Prostate gland (tissue), 2 donors: ENCODE measurements around the gene CBX2. TPM values are rescaled to one million over a fixed set of nuclear protein-coding genes. Genes with fewer than 3 reads are reported as not detected.

ENCODE experiments used
- DNase-seq: peaks from one replicate; pipeline ENCODE4 v3.0.0-alpha.2; 2019; ENCODE audit warnings: low spot score
- H3K27ac ChIP-seq, 2 donors: fragments of 200-600 bp; sonication (generic); 2 replicates each; pipeline ENCODE4 v1.5.1; 2017 to 2019
- H3K27me3 ChIP-seq: fragments of 200-600 bp; sonication (generic); replicated peaks from 2 replicates; pipeline ENCODE4 v1.5.1; 2019; ENCODE audit not compliant: insufficient read depth
- H3K36me3 ChIP-seq, 2 donors: fragments of 200-600 bp; sonication (generic); 1 replicate in 1 of 2; 2 replicates in 1 of 2; pipeline versions ENCODE4 v1.5.1 to v1.8.1; 2017 to 2019
- H3K4me1 ChIP-seq: fragments of 200-600 bp; sonication (generic); replicated peaks from 2 replicates; pipeline ENCODE4 v1.5.1; 2019
- H3K4me3 ChIP-seq, 2 donors: fragments of 200-600 bp; sonication (generic); 2 replicates each; pipeline ENCODE4 v1.5.1; 2017 to 2019
- H3K9me3 ChIP-seq: fragments of 200-600 bp; sonication (generic); 2 replicates; pipeline ENCODE4 v1.5.1; 2017
- CTCF ChIP-seq, 4 experiments: fragments of 200-600 bp in 2 of 4; fragments of 450-650 bp in 2 of 4; sonication (generic) in 2 of 4; IDR thresholded peaks; 1 replicate in 3 of 4; 2 replicates in 1 of 4; pipeline ENCODE4 v1.5.1; 2016 to 2019; ENCODE audit warnings: antibody characterized with exemption in 4 of 4, mild to moderate bottlenecking in 2 of 4, moderate library complexity in 2 of 4
- POLR2A ChIP-seq: fragments of 450-650 bp; IDR thresholded peaks from one replicate; pipeline ENCODE4 v1.6.1; 2016; ENCODE audit warnings: antibody characterized with exemption, mild to moderate bottlenecking
- POLR2AphosphoS5 ChIP-seq: sonication (generic); formaldehyde crosslinking; IDR thresholded peaks from one replicate; pipeline ENCODE4 v1.6.1; 2017; ENCODE audit warnings: antibody characterized with exemption
- WGBS: methylation state at CpG from one replicate; pipeline ENCODE4 v1.1.5; 2018; 5-methylcytosine and 5-hydroxymethylcytosine counted together
- intact Hi-C: fragments of 100-400 bp; cut with DNase I; formaldehyde crosslinking; loops from one replicate; pipeline ENCODE4 v1.14.2; 2022
- total RNA-seq, 2 donors: library from RNA; depleted of rRNA; stranded (reverse); fragments of >200 nt; gene quantifications; one replicate each; pipeline ENCODE4 v1.1.0, GENCODE V29; 2016

Gene CBX2
- total RNA-seq, 2 donors from 2014 or later, result 2.0 to 17.0 TPM

- H3K36me3 ChIP-seq, result no peaks in the 10 kb centered on the region
- H3K27me3 ChIP-seq, result peaks cover 2% of the 10 kb centered on the region
- WGBS, result 75% methylated on average over 14 of the region's 14 CpGs
- H3K4me1 ChIP-seq, result peaks cover 8% of the 10 kb centered on the region
- TF ChIP-seq POLR2AphosphoS5 (no peak), CTCF (IDR thresholded peaks at IDR 0.05) (no peak), POLR2A (no peak)
- intact Hi-C loops, result no loop called here
- no peaks in the 10 kb centered on the region for H3K9me3 ChIP-seq
- no peak for DNase-seq
- H3K4me3 ChIP-seq, result no peak overlapping the region
- H3K27ac ChIP-seq, result no peak overlapping the region
Observed at GRCh38 chr17:79738643-79739042, 39.3 kb upstream of the CBX2 start.

GRCh38 chr17:79739148-79740062, 38.5 kb upstream of the CBX2 start:
- DNase-seq, result peak; percentile 35
- no peaks in the 10 kb centered on the region for H3K9me3 ChIP-seq
- peaks cover 8% of the 10 kb centered on the region for H3K4me1 ChIP-seq
- intact Hi-C loops, result loop anchor here (10.0 kb wide), 1 partner anchor 175 kb away; no protein-coding TSS in a partner anchor
- no peaks in the 10 kb centered on the region for H3K36me3 ChIP-seq
- WGBS, result 73% methylated on average over 28 of the region's 28 CpGs
- no peak overlapping the region for H3K27ac ChIP-seq
- TF ChIP-seq POLR2AphosphoS5, result no peak
- no peak for TF ChIP-seq CTCF (IDR thresholded peaks at IDR 0.05)
- no peak for TF ChIP-seq POLR2A
- H3K27me3 ChIP-seq, result peaks cover 2% of the 10 kb centered on the region
- H3K4me3 ChIP-seq, result no peak overlapping the region

GRCh38 chr17:79740413-79740812, 37.5 kb upstream of the CBX2 start:
- H3K36me3 ChIP-seq, result no peaks in the 10 kb centered on the region
- no peak overlapping the region for H3K4me3 ChIP-seq
- WGBS, result 72% methylated on average over 8 of the region's 8 CpGs
- peaks cover 2% of the 10 kb centered on the region for H3K27me3 ChIP-seq
- DNase-seq, result no peak
- peaks cover 8% of the 10 kb centered on the region for H3K4me1 ChIP-seq
- no peak for TF ChIP-seq POLR2A
- no peak for TF ChIP-seq POLR2AphosphoS5
- no peak for TF ChIP-seq CTCF (IDR thresholded peaks at IDR 0.05)
- intact Hi-C loops, result loop anchor here (10.0 kb wide), 1 partner anchor 174 kb away; no protein-coding TSS in a partner anchor
- no peaks in the 10 kb centered on the region for H3K9me3 ChIP-seq
- H3K27ac ChIP-seq, result no peak overlapping the region

- no peak overlapping the region for H3K4me3 ChIP-seq
- H3K27ac ChIP-seq, result no peak overlapping the region
- peaks cover 2% of the 10 kb centered on the region for H3K27me3 ChIP-seq
- intact Hi-C loops, result loop anchor here (10.0 kb wide), 1 partner anchor 173 kb away; no protein-coding TSS in a partner anchor
- no peaks in the 10 kb centered on the region for H3K9me3 ChIP-seq
- peaks cover 8% of the 10 kb centered on the region for H3K4me1 ChIP-seq
- no peaks in the 10 kb centered on the region for H3K36me3 ChIP-seq
- WGBS, result 28% methylated on average over 10 of the region's 10 CpGs
- no peak for DNase-seq
- TF ChIP-seq CTCF (IDR thresholded peaks at IDR 0.05), result no peak
Observed at GRCh38 chr17:79741401-79741750, 36.6 kb upstream of the CBX2 start.
